Fibroblast of villous mesenchyme (primary cell): Measurements from ENCODE around the gene CACNA1A. TPM values are rescaled to one million over a fixed set of nuclear protein-coding genes. Genes with fewer than 3 reads are reported as not detected.
A peak's percentile ranks its signal among the peaks of the same experiment; 100 is the strongest.

ENCODE experiments used
- DNase-seq: peaks from one replicate; pipeline ENCODE4 v3.0.0-alpha.2; 2010; ENCODE audit warnings: low read depth
- H3K4me3 ChIP-seq: 2 replicates; pipeline ENCODE4 v1.5.1; 2011; ENCODE audit warnings: low read depth, mild to moderate bottlenecking, low read length
- total RNA-seq: library from RNA; depleted of rRNA; stranded (reverse); fragments of >200 nt; gene quantifications from 2 replicates; pipeline ENCODE4 v1.2.3, GENCODE V29; 2012
- TF ChIP-seq, protein P1 (sequence below): IDR thresholded peaks from 2 replicates; pipeline ENCODE4 v1.5.1; 2012; ENCODE audit warnings: low read depth, mild to moderate bottlenecking, low read length; ENCODE audit not compliant: insufficient read depth

CACNA1A gene
- total RNA-seq, 1 donor: 0.43 TPM

DNA sequence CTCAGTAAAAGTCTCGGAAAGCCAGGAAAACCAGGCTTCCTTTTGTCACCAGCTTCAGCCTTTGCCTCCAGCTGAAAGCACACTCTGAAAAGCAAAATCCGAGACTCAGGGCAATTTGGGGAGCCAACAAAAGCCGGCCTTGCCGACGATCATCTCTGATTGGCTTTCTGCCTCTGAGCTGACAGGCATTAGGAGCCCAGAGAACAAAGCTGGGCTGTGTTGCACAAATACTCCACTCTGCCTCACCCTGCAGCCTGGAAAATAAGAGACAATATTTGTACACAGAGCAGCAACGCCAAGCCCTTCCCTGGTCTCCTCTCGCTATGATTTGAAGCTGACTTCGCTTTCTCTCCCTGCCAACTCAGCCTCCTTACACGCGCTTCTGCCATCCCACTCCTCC is 46.9 kb downstream of the CACNA1A start:
- H3K4me3 ChIP-seq: no peak overlapping the region
- DNase-seq: no peak
- TF ChIP-seq, protein P1, sequence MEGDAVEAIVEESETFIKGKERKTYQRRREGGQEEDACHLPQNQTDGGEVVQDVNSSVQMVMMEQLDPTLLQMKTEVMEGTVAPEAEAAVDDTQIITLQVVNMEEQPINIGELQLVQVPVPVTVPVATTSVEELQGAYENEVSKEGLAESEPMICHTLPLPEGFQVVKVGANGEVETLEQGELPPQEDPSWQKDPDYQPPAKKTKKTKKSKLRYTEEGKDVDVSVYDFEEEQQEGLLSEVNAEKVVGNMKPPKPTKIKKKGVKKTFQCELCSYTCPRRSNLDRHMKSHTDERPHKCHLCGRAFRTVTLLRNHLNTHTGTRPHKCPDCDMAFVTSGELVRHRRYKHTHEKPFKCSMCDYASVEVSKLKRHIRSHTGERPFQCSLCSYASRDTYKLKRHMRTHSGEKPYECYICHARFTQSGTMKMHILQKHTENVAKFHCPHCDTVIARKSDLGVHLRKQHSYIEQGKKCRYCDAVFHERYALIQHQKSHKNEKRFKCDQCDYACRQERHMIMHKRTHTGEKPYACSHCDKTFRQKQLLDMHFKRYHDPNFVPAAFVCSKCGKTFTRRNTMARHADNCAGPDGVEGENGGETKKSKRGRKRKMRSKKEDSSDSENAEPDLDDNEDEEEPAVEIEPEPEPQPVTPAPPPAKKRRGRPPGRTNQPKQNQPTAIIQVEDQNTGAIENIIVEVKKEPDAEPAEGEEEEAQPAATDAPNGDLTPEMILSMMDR: no peak

DNA sequence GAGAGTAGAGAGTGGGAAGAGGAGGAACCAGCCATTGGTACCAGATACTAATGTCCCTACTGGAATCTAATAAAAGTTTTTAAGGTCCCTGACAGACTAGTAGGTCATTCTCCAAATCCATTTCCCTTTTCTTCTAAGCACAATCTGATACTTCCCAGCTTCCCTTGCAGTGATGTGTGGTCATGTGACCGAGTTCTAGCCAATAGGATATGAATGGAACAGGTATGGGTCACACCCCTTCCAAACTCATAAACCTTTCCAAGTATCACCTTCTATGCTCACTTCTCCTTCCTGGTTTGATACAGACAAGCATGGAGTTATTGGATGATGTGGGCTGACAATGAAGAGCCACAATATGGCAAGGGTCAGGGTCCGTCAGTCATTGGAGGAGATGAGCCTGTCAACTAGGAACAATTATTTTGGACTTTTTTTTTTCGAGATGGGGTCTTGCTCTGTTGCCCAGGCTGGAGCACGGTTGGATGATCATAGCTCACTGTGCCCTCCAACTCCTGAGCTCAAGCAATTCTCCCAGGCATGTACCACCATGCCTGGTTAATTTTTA is 54.8 kb downstream of the CACNA1A start:
- no peak for DNase-seq
- H3K4me3 ChIP-seq: no peak overlapping the region
- TF ChIP-seq, protein P1: no peak

DNA sequence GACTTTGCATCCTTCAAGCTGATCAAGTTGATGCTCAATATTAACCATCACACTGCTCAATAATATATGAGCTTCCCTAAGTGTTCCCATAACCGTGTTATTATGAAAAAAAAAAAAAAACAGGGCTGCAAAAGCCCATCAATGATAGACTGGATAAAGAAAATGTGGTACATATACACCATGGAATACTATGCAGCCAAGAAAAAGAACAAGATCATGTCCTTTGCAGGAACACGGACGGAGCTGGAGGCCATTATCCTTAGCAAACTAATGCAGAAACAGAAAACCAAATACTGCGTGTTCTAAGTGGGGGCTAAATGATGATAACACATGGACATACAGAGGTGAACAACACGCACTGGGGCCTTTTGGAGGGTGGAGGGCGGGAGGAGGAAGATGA is 58.3 kb downstream of the CACNA1A start:
- TF ChIP-seq, protein P1: no peak
- H3K4me3 ChIP-seq: no peak overlapping the region
- DNase-seq: no peak

DNA sequence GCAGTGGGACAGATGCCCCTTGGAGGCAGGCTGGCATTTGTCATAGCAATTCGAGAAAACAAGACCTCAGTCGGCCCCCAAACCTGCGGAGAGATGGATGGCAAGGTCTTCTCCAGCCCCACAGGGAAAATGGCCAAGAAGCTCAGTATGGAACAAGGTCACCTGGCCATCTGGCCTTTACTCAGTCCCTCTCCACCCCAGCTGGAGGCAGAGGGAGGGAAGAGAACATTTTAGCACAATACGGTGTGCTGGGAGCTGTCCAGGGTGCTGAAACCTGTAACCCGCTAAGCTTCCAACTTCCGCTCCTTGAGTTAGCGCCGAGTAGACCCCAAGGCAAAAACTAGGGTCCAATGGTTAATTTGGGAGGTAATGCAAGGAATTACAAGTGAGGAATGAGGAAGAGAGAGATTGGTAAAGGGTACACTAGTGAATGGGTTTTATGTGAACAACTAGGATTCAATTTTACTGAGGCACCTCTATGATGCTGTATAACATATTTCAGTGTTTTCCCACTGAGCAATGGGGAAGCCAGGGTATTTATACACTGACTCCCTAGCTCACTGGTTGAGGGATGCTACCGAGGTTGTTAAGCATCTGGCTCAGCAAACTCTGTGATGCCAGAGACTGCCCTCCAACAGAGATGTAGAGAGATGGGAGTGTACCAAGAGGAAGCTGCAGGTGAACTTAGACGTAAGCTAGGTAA is 64.3 kb downstream of the CACNA1A start:
- H3K4me3 ChIP-seq: no peak overlapping the region
- peak; percentile 46 for DNase-seq
- TF ChIP-seq, protein P1: no peak

DNA sequence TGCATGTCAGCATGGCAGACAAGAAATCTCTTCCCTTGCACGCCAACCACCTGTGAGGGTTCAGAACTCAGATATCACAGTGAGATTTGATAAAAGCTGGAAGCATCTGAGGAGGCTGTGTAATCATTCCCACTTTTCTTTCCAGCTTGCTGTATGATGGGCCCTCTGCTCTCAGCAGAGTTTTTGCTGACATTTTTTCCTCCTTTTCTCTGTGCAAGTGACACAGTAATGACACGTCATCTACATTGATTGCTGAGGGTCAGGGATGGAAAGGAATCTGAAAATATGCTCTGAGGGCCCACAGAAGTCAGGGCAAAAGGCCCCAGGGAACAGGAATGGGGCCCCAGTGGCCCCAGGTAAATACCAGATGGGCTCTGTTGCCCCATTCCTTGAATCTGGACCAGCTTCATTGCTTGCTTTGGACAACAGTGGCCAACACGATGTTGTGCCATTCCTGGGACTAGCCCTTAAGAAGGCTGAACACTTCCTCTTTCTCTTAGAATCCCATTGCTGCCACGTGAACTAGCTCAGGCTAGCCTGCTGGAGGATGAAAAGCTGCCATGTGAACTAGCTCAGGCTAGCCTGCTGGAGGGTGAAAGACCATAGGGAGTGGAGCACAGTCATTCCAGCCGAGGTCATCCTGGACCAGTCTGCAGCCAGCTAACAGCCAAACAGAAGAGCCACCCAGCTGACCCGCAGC is 68.2 kb downstream of the CACNA1A start:
- TF ChIP-seq, protein P1: no peak
- no peak for DNase-seq
- H3K4me3 ChIP-seq: no peak overlapping the region

DNA sequence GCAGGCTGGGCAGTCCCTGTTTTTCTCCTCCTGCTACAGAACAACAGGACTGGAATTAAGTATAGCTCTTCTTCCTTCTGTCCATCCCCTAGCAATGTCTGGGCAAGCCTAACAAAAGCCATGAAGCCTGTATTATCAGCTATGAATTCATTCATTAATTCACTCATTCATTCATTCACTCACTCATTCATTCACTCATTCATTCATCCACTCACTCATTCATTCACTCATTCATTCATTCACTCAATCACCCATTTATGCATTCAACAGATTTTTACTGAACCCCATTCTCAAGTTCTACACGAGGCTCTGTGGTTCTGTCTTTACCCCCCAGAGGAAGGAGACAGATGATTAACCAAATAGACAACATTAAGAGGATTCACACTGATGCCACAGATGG is 69.9 kb downstream of the CACNA1A start:
- TF ChIP-seq, protein P1: no peak
- no peak overlapping the region for H3K4me3 ChIP-seq
- no peak for DNase-seq
